ENCODE results near the gene LSM7.
A peak's percentile ranks its signal among the peaks of the same experiment; 100 is the strongest.

The LSM7 gene

GRCh38 chr19:2291185-2291751, 37.1 kb downstream of the LSM7 start:
- 3 to 4% methylated on average over 47 to 57 of the region's 67 CpGs for WGBS, 2 experiments (ENCODE audit: insufficient coverage in 2 of 2)
- Histone ChIP-seq H3K27ac (ENCODE audit: low read depth, low read length, severe bottlenecking) (no peak overlapping the region), H3K9me3 (ENCODE audit: control insufficient read depth, low read length) (no peaks in the 10 kb centered on the region), H3K4me1 (ENCODE audit: control insufficient read depth, insufficient read depth, low read length, poor library complexity, severe bottlenecking) (peaks cover 17% of the 10 kb centered on the region), H3K36me3 (ENCODE audit: control insufficient read depth, insufficient read depth, low read length) (no peaks in the 10 kb centered on the region), H3K4me3 (ENCODE audit: extremely low read depth, insufficient read depth, low read length, poor library complexity, severe bottlenecking) (peak overlapping the region; percentile 5)

- Histone ChIP-seq H3K27ac (ENCODE audit: low read depth, low read length, severe bottlenecking) (no peak overlapping the region), H3K4me3 (ENCODE audit: extremely low read depth, insufficient read depth, low read length, poor library complexity, severe bottlenecking) (no peak overlapping the region), H3K4me1 (ENCODE audit: control insufficient read depth, insufficient read depth, low read length, poor library complexity, severe bottlenecking) (peaks cover 17% of the 10 kb centered on the region), H3K9me3 (ENCODE audit: control insufficient read depth, low read length) (no peaks in the 10 kb centered on the region), H3K36me3 (ENCODE audit: control insufficient read depth, insufficient read depth, low read length) (no peaks in the 10 kb centered on the region)
- 7 to 8% methylated on average over 69 to 77 of the region's 82 CpGs for WGBS, 2 experiments (ENCODE audit: insufficient coverage in 2 of 2)
Observed at GRCh38 chr19:2290441-2291184, 37.8 kb downstream of the LSM7 start.

GRCh38 chr19:2289714-2290435, 38.5 kb downstream of the LSM7 start:
- Histone ChIP-seq H3K27ac (ENCODE audit: low read depth, low read length, severe bottlenecking) (no peak overlapping the region), H3K4me1 (ENCODE audit: control insufficient read depth, insufficient read depth, low read length, poor library complexity, severe bottlenecking) (peaks cover 17% of the 10 kb centered on the region), H3K4me3 (ENCODE audit: extremely low read depth, insufficient read depth, low read length, poor library complexity, severe bottlenecking) (no peak overlapping the region), H3K36me3 (ENCODE audit: control insufficient read depth, insufficient read depth, low read length) (no peaks in the 10 kb centered on the region), H3K9me3 (ENCODE audit: control insufficient read depth, low read length) (no peaks in the 10 kb centered on the region)
- WGBS, 2 experiments (ENCODE audit: insufficient coverage in 2 of 2): 3 to 6% methylated on average over 43 to 63 of the region's 74 CpGs

- H3K36me3 ChIP-seq (ENCODE audit: control insufficient read depth, insufficient read depth, low read length): no peaks in the 10 kb centered on the region
- no peak overlapping the region for H3K4me3 ChIP-seq (ENCODE audit: extremely low read depth, insufficient read depth, low read length, poor library complexity, severe bottlenecking)
- H3K27ac ChIP-seq (ENCODE audit: low read depth, low read length, severe bottlenecking): no peak overlapping the region
- WGBS, 2 experiments (ENCODE audit: insufficient coverage in 2 of 2): 78 to 80% methylated on average over 12 to 21 of the region's 28 CpGs
- H3K9me3 ChIP-seq (ENCODE audit: control insufficient read depth, low read length): no peaks in the 10 kb centered on the region
- peaks cover 15% of the 10 kb centered on the region for H3K4me1 ChIP-seq (ENCODE audit: control insufficient read depth, insufficient read depth, low read length, poor library complexity, severe bottlenecking)
Observed at GRCh38 chr19:2288818-2289713, 39.3 kb downstream of the LSM7 start.

GRCh38 chr19:2288338-2288817, 40.0 kb downstream of the LSM7 start:
- H3K36me3 ChIP-seq (ENCODE audit: control insufficient read depth, insufficient read depth, low read length): no peaks in the 10 kb centered on the region
- no peak overlapping the region for H3K27ac ChIP-seq (ENCODE audit: low read depth, low read length, severe bottlenecking)
- peaks cover 13% of the 10 kb centered on the region for H3K4me1 ChIP-seq (ENCODE audit: control insufficient read depth, insufficient read depth, low read length, poor library complexity, severe bottlenecking)
- 88 to 91% methylated on average over 15 to 17 of the region's 17 CpGs for WGBS, 2 experiments (ENCODE audit: insufficient coverage in 2 of 2)
- no peaks in the 10 kb centered on the region for H3K9me3 ChIP-seq (ENCODE audit: control insufficient read depth, low read length)
- no peak overlapping the region for H3K4me3 ChIP-seq (ENCODE audit: extremely low read depth, insufficient read depth, low read length, poor library complexity, severe bottlenecking)

GRCh38 chr19:2287585-2288337, 40.6 kb downstream of the LSM7 start:
- 86 to 87% methylated on average over 10 to 13 of the region's 13 CpGs for WGBS, 2 experiments (ENCODE audit: insufficient coverage in 2 of 2)

GRCh38 chr19:2286402-2287140, 41.8 kb downstream of the LSM7 start:
- WGBS, 2 experiments (ENCODE audit: insufficient coverage in 2 of 2): 85 to 90% methylated on average over 16 to 18 of the region's 20 CpGs
- no peak overlapping the region for H3K4me3 ChIP-seq (ENCODE audit: extremely low read depth, insufficient read depth, low read length, poor library complexity, severe bottlenecking)
- H3K9me3 ChIP-seq (ENCODE audit: control insufficient read depth, low read length): no peaks in the 10 kb centered on the region
- H3K36me3 ChIP-seq (ENCODE audit: control insufficient read depth, insufficient read depth, low read length): no peaks in the 10 kb centered on the region
- H3K4me1 ChIP-seq (ENCODE audit: control insufficient read depth, insufficient read depth, low read length, poor library complexity, severe bottlenecking): peaks cover 13% of the 10 kb centered on the region
- H3K27ac ChIP-seq (ENCODE audit: low read depth, low read length, severe bottlenecking): no peak overlapping the region

More at GRCh38 chr19:2287585-2288337, 40.6 kb downstream of the LSM7 start:
- Histone ChIP-seq H3K9me3 (ENCODE audit: control insufficient read depth, low read length) (no peaks in the 10 kb centered on the region), H3K4me3 (ENCODE audit: extremely low read depth, insufficient read depth, low read length, poor library complexity, severe bottlenecking) (no peak overlapping the region), H3K36me3 (ENCODE audit: control insufficient read depth, insufficient read depth, low read length) (no peaks in the 10 kb centered on the region), H3K27ac (ENCODE audit: low read depth, low read length, severe bottlenecking) (no peak overlapping the region), H3K4me1 (ENCODE audit: control insufficient read depth, insufficient read depth, low read length, poor library complexity, severe bottlenecking) (peaks cover 13% of the 10 kb centered on the region)

GRCh38 chr19:2283835-2284507, 44.4 kb downstream of the LSM7 start:
- Histone ChIP-seq H3K4me1 (ENCODE audit: control insufficient read depth, insufficient read depth, low read length, poor library complexity, severe bottlenecking) (no peaks in the 10 kb centered on the region), H3K27ac (ENCODE audit: low read depth, low read length, severe bottlenecking) (no peak overlapping the region), H3K36me3 (ENCODE audit: control insufficient read depth, insufficient read depth, low read length) (no peaks in the 10 kb centered on the region), H3K9me3 (ENCODE audit: control insufficient read depth, low read length) (no peaks in the 10 kb centered on the region), H3K4me3 (ENCODE audit: extremely low read depth, insufficient read depth, low read length, poor library complexity, severe bottlenecking) (no peak overlapping the region)
- WGBS, 2 experiments (ENCODE audit: insufficient coverage in 2 of 2): 91 to 94% methylated on average over 7 of the region's 8 CpGs

- H3K4me1 ChIP-seq (ENCODE audit: control insufficient read depth, insufficient read depth, low read length, poor library complexity, severe bottlenecking): no peaks in the 10 kb centered on the region
- no peaks in the 10 kb centered on the region for H3K9me3 ChIP-seq (ENCODE audit: control insufficient read depth, low read length)
- no peak overlapping the region for H3K27ac ChIP-seq (ENCODE audit: low read depth, low read length, severe bottlenecking)
- no peaks in the 10 kb centered on the region for H3K36me3 ChIP-seq (ENCODE audit: control insufficient read depth, insufficient read depth, low read length)
- no peak overlapping the region for H3K4me3 ChIP-seq (ENCODE audit: extremely low read depth, insufficient read depth, low read length, poor library complexity, severe bottlenecking)
- 69 to 79% methylated on average over 10 of the region's 11 CpGs for WGBS, 2 experiments (ENCODE audit: insufficient coverage in 2 of 2)
Observed at GRCh38 chr19:2282862-2283237, 45.5 kb downstream of the LSM7 start.

Measured in mesodermal cell (in vitro differentiated cells).